ENCODE measurements around the gene MYO7A. TPM values are rescaled to one million over a fixed set of nuclear protein-coding genes. Genes with fewer than 3 reads are reported as not detected.

Gene MYO7A
- total RNA-seq, 1 donor from 2014 or later: 2.2 TPM

- no peak overlapping the region for H3K4me3 Mint-ChIP-seq
- DNase-seq (ENCODE audit: low spot score in 2 of 2, unreplicated experiment in 2 of 2): no peak
- H3K27ac Mint-ChIP-seq: no peak overlapping the region
- no peak for TF ChIP-seq CTCF (IDR thresholded peaks at IDR 0.05; ENCODE audit: unreplicated experiment)
- H3K4me1 Mint-ChIP-seq: peaks cover 2% of the 10 kb centered on the region
- no peaks in the 10 kb centered on the region for H3K27me3 Mint-ChIP-seq (ENCODE audit: low read depth)
- H3K36me3 Mint-ChIP-seq: no peaks in the 10 kb centered on the region
- peaks cover 23% of the 10 kb centered on the region for H3K9me3 Mint-ChIP-seq
Measured at GRCh38 chr11:77249427-77249826, 121.4 kb downstream of the MYO7A start.

DNA sequence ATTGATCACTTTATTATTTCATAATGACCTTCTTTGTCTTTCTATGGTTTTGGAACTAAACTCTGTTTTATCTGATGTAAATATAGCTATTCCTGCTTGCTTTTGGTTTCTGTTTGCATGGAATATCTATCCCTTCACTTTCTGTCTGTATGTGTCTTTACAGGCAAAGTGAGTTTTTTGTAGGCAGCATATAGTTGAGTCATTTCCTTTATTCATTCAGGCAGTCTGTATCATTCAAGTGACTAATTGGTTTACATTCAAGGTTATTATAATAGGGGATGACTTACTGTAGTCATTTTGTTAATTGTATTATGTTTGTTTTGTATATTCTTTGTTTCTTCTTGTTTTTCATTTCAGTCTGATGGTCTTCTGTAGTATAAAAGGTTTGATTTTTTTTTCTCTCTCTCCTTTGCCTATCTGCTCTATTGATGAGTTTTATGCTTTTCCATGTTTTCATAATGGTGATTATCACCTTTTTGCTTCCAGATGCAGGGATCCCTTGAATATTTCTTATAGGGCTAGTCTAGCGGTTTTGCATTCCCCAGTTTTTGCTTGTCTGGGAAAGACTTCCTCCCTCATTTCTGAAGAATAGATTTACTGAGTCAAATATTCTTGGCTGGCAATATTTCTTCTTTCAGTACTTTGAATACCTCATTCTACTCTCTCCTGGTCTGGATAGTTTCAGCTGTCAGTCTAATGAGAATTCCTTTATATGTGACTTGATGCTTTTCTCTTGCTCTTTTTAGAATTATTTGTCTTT is 123.0 kb downstream of the MYO7A start:
- Mint-ChIP-seq H3K4me3 (no peak overlapping the region), H3K27ac (no peak overlapping the region), H3K4me1 (no peaks in the 10 kb centered on the region), H3K36me3 (no peaks in the 10 kb centered on the region), H3K9me3 (peaks cover 23% of the 10 kb centered on the region), H3K27me3 (ENCODE audit: low read depth) (no peaks in the 10 kb centered on the region)
- no peak for TF ChIP-seq CTCF (IDR thresholded peaks at IDR 0.05; ENCODE audit: unreplicated experiment)
- no peak for DNase-seq (ENCODE audit: low spot score in 2 of 2, unreplicated experiment in 2 of 2)

- Mint-ChIP-seq H3K27me3 (ENCODE audit: low read depth) (no peaks in the 10 kb centered on the region), H3K36me3 (no peaks in the 10 kb centered on the region), H3K27ac (no peak overlapping the region), H3K4me3 (no peak overlapping the region), H3K4me1 (no peaks in the 10 kb centered on the region), H3K9me3 (peaks cover 23% of the 10 kb centered on the region)
- DNase-seq (ENCODE audit: low spot score in 2 of 2, unreplicated experiment in 2 of 2): no peak
- no peak for TF ChIP-seq CTCF (IDR thresholded peaks at IDR 0.05; ENCODE audit: unreplicated experiment)
Measured at GRCh38 chr11:77252555-77253270, 124.7 kb downstream of the MYO7A start.

DNA sequence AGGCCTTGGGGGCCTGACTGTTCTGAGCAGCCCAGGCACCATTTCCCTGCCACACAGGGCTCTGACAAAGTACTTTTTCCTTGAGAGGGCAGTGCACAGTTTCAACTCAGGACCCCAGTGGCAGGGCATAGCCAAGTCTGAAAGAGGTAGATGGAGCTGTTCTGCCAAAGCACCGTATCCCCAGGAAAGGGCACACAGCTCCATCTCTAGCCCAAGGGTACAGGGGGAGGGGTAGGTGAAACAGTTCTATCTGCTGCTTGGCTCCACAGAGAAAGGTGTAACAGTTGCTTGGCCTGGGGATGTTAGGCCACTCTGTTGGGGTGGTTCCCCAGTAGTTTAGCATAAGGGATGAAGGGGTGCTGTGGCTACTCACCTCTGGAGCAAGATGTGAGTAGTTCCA is 125.6 kb downstream of the MYO7A start:
- H3K4me3 Mint-ChIP-seq: no peak overlapping the region
- no peak for DNase-seq (ENCODE audit: low spot score in 2 of 2, unreplicated experiment in 2 of 2)
- peaks cover 23% of the 10 kb centered on the region for H3K9me3 Mint-ChIP-seq

GRCh38 chr11:77259641-77260040 is 131.6 kb downstream of the MYO7A start:
- H3K9me3 Mint-ChIP-seq: peaks cover 30% of the 10 kb centered on the region
- H3K4me3 Mint-ChIP-seq: no peak overlapping the region
- H3K36me3 Mint-ChIP-seq: peaks cover 11% of the 10 kb centered on the region
- TF ChIP-seq CTCF (IDR thresholded peaks at IDR 0.05; ENCODE audit: unreplicated experiment): no peak
- no peaks in the 10 kb centered on the region for H3K27me3 Mint-ChIP-seq (ENCODE audit: low read depth)
- no peak overlapping the region for H3K27ac Mint-ChIP-seq
- no peaks in the 10 kb centered on the region for H3K4me1 Mint-ChIP-seq
- no peak for DNase-seq (ENCODE audit: low spot score in 2 of 2, unreplicated experiment in 2 of 2)

More for the DNA sequence above, 125.6 kb downstream of the MYO7A start:
- Mint-ChIP-seq H3K4me1 (no peaks in the 10 kb centered on the region), H3K27me3 (ENCODE audit: low read depth) (no peaks in the 10 kb centered on the region), H3K27ac (no peak overlapping the region), H3K36me3 (no peaks in the 10 kb centered on the region)
- no peak for TF ChIP-seq CTCF (IDR thresholded peaks at IDR 0.05; ENCODE audit: unreplicated experiment)

All from mesothelial cell of epicardium (in vitro differentiated cells).